AG04450 (cell line): Measurements from ENCODE around the gene ZBTB25. TPM values are rescaled to one million over a fixed set of nuclear protein-coding genes. Genes with fewer than 3 reads are reported as not detected.

Experiments
- CTCF ChIA-PET: fragments of 300-600, 350-600 bp; formaldehyde crosslinking; extraction: SDS; loops from one replicate; lab custom pipeline; 2022; ENCODE audit warnings: antibody characterized with exemption, inconsistent platforms; lab: Charles Lee
- POLR2A ChIA-PET: fragments of 350-600 bp; formaldehyde crosslinking; extraction: SDS; loops from one replicate; lab custom pipeline; 2021; ENCODE audit warnings: antibody characterized with exemption, inconsistent platforms; lab: Yijun Ruan, JAX
- DNase-seq: peaks from one replicate; pipeline ENCODE4 v3.0.0-alpha.2; 2011; ENCODE audit warnings: low read depth, low spot score
- H3K27ac ChIP-seq: one replicate; pipeline ENCODE4 v1.5.1; 2012; ENCODE audit warnings: low read depth, low read length, control low read depth
- H3K27me3 ChIP-seq: one replicate; pipeline ENCODE4 v1.6.0; 2012; ENCODE audit warnings: low read length; ENCODE audit not compliant: control insufficient read depth, insufficient read depth
- H3K4me3 ChIP-seq: 2 replicates; pipeline ENCODE4 v1.5.1; 2011; ENCODE audit warnings: mild to moderate bottlenecking, low read depth, low read length, control low read depth
- H3K9me3 ChIP-seq: 2 replicates; pipeline ENCODE4 v1.5.1; 2012; ENCODE audit warnings: low read length; ENCODE audit not compliant: control insufficient read depth, insufficient read depth
- CTCF ChIP-seq: IDR thresholded peaks from 2 replicates; pipeline ENCODE4 v1.5.1; 2011; ENCODE audit warnings: low read depth, low read length, control low read depth, inconsistent platforms
- polyA plus RNA-seq: library from polyadenylated mRNA; depleted of rRNA; stranded (reverse); fragments of >200 nt; gene quantifications from 2 replicates; pipeline ENCODE4 v1.2.3, GENCODE V29; 2011

ZBTB25 gene
- polyA plus RNA-seq, 1 experiment: 7.3 TPM

- no peak for DNase-seq
- CTCF ChIA-PET: interaction anchor here (0.7 to 2.5 kb wide), 6 partner anchors 9 to 469 kb away, joined by 3 to 12 read pairs (median 4); no protein-coding TSS in a partner anchor
- no peak for TF ChIP-seq CTCF
- H3K4me3 ChIP-seq: no peak overlapping the region
- H3K9me3 ChIP-seq: no peaks in the 10 kb centered on the region
- no peak overlapping the region for H3K27ac ChIP-seq
- POLR2A ChIA-PET: interaction anchor here (0.5 kb wide), 1 partner anchor 23 kb away, joined by 5 read pairs; no protein-coding TSS in a partner anchor
- no peaks in the 10 kb centered on the region for H3K27me3 ChIP-seq
Measured at GRCh38 chr14:64515053-64515452, 11.4 kb upstream of the ZBTB25 start.

GRCh38 chr14:64513271-64513670 lies 9.6 kb upstream of the ZBTB25 start:
- Histone ChIP-seq H3K9me3 (no peaks in the 10 kb centered on the region), H3K27me3 (no peaks in the 10 kb centered on the region), H3K4me3 (no peak overlapping the region), H3K27ac (no peak overlapping the region)
- no peak for TF ChIP-seq CTCF
- CTCF ChIA-PET: interaction anchor here (5.0 kb wide), 1 partner anchor 11 kb away, joined by 60 read pairs; no protein-coding TSS in a partner anchor
- no peak for DNase-seq
- POLR2A ChIA-PET: no interaction called here

- no peak overlapping the region for H3K4me3 ChIP-seq
- peak; percentile 88 for TF ChIP-seq CTCF
- ChIA-PET CTCF (interaction anchor here (0.5 to 5.0 kb wide), 24 partner anchors 8 to 412 kb away, joined by 3 to 60 read pairs (median 3); no protein-coding TSS in a partner anchor), POLR2A (interaction anchor here (0.8 kb wide), 1 partner anchor 29 kb away, joined by 3 read pairs; the partner anchor contains the start of gene HSPA2)
- no peaks in the 10 kb centered on the region for H3K27me3 ChIP-seq
- peak; percentile 34 for DNase-seq
- no peak overlapping the region for H3K27ac ChIP-seq
- no peaks in the 10 kb centered on the region for H3K9me3 ChIP-seq
Measured at GRCh38 chr14:64510825-64511671, 7.4 kb upstream of the ZBTB25 start.

- Histone ChIP-seq H3K27ac (no peak overlapping the region), H3K27me3 (no peaks in the 10 kb centered on the region), H3K4me3 (no peak overlapping the region), H3K9me3 (no peaks in the 10 kb centered on the region; the same call in 1 of the 2 replicates)
- no peak for DNase-seq
- TF ChIP-seq CTCF: no peak
- CTCF ChIA-PET: interaction anchor here (0.6 to 5.0 kb wide), 9 partner anchors 9 to 166 kb away, joined by 3 to 60 read pairs (median 3); no protein-coding TSS in a partner anchor
- POLR2A ChIA-PET: interaction anchor here (0.6 kb wide), 1 partner anchor 11 kb away, joined by 5 read pairs; no protein-coding TSS in a partner anchor
Measured at GRCh38 chr14:64509036-64509435, 5.4 kb upstream of the ZBTB25 start.
